ENCODE results near the gene MACROD2.

Gene MACROD2

DNA sequence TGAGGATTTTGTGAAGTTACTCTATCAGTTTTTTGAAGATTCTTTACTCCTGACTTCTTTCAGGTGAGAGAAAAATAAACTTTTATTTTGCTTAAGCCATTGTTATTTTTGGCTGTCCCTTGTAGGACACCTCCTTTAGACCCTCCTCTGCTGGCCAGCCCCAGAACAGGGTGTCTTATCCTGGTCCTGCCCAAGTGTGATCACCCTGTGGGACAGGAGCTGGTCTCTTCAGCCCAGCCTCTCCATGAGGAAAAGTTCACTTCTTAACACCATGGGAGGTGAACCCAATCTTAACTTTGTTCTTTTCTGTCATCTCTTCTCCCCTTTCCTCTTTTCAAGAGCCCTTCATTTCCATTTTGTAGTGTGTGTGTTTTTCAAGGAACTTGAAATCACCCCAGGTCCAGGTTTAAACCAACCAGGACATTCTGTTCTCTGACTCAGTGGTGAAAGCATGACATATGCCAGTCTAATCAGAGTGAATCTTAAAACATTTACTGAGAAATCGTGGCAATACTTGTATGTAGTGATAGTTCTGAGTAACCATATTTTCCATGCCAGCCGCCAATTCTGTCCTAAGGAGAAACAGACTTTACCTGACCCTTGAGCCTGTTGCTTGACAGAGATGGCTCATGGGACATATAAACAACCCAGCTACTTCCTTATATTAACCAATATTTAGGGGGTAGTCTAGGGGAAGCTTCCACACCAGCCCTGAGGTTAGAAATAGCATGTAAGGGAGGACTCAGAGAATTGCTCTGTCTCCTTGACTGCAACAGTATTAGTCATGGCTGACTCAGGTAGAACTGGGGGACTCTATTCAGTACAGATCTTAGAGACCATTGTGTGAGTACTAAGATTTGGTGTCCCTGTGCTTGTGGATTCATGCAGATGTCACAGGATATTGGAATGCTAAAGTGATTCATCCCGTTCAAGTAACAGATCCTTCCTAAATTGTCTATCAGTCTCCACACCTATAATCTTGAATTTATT lies 293.3 kb downstream of the MACROD2 start:
- FAIRE-seq (no peak), DNase-seq (ENCODE audit: insufficient read length, low spot score) (no peak)

DNA sequence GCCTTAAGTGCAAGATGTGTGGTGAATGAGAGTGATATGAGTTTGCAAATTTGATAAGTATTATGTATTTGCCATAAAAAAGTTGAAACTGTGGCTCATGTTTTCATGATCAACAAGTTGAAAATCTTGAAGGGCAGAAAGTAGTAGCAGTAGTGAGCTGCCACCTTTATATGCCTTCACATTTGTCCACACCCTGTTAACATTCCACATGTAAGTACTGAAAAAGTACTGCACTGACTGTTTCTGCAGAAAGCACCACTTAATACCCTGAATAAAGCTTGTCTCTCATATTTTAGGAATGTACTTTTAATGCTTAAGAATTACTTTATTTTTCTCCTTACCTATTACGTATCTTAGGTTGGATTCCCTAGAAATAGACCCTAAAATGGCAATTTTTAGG lies 296.2 kb downstream of the MACROD2 start:
- DNase-seq (ENCODE audit: insufficient read length, low spot score): no peak
- FAIRE-seq: no peak
- TF ChIP-seq, protein P1, sequence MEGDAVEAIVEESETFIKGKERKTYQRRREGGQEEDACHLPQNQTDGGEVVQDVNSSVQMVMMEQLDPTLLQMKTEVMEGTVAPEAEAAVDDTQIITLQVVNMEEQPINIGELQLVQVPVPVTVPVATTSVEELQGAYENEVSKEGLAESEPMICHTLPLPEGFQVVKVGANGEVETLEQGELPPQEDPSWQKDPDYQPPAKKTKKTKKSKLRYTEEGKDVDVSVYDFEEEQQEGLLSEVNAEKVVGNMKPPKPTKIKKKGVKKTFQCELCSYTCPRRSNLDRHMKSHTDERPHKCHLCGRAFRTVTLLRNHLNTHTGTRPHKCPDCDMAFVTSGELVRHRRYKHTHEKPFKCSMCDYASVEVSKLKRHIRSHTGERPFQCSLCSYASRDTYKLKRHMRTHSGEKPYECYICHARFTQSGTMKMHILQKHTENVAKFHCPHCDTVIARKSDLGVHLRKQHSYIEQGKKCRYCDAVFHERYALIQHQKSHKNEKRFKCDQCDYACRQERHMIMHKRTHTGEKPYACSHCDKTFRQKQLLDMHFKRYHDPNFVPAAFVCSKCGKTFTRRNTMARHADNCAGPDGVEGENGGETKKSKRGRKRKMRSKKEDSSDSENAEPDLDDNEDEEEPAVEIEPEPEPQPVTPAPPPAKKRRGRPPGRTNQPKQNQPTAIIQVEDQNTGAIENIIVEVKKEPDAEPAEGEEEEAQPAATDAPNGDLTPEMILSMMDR (IDR thresholded peaks at IDR 0.05; ENCODE audit: insufficient read depth, missing control alignments): no peak

More for the DNA sequence above, 293.3 kb downstream of the MACROD2 start:
- TF ChIP-seq, protein P1 (IDR thresholded peaks at IDR 0.05; ENCODE audit: insufficient read depth, missing control alignments): no peak

DNA sequence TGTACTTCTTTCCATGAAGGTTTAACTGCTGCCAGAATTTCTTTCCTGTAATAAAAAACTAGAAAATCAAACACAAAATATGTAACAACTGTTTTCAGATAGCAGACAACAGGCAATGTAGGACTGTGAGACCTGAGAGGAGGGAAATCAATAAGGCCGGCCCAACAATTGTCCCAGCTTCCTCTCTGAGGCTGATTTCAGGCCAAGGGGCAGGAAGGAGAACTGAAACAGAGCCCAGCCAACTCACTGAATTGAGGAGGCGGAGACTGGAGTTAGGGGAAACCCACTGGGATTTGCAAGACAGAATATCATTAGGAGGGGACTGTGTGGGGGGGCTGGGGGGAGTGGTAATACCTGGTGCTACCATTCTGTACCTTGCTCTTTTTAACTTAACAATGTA lies 299.9 kb downstream of the MACROD2 start:
- TF ChIP-seq, protein P1 (IDR thresholded peaks at IDR 0.05; ENCODE audit: insufficient read depth, missing control alignments): no peak
- no peak for FAIRE-seq
- no peak for DNase-seq (ENCODE audit: insufficient read length, low spot score)

DNA sequence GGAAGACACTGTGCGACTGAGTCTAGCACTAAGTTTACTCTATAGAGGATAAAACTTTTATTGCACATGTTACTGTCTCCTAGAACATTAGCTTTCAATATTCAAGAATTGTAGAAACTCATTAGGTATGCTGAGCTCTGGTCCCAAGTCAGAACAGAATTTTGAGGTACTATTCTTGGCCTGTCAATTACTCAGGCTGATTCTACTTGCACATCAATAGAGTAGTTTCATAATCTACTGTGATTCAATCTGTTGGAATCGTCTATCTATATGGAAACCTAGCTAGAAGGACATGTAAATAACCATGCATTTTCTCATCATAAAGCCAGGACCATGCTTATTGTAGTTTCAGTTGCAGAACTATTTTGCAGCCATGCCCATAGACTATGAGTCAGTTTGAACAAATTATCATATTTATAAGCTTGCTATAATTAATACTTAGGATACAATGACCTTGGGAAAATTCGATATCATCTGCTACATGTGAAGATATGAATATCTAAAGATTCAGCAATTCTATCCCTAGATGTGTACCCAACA lies 300.5 kb downstream of the MACROD2 start:
- DNase-seq (ENCODE audit: insufficient read length, low spot score) (no peak), FAIRE-seq (no peak)

DNA sequence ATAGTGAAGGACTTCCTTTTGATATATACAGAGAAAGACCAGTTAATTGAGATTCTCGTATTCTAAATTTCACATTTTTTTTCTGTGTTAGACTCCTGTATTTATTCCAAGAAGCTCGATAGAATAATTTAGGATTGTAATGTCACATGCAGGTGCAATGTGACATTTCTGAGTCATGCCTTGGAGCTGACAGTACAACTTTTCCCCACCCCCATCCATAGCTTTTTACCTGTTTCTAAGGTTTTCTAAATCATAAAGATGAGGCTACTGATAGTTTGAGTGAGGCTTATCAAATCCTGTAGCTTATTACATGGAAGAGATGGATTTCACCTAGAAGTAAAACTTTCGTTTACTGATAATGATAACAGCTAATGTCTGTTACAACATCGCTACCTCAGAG lies 304.5 kb downstream of the MACROD2 start:
- FAIRE-seq (no peak), DNase-seq (ENCODE audit: insufficient read length, low spot score) (no peak)
- TF ChIP-seq, protein P1 (IDR thresholded peaks at IDR 0.05; ENCODE audit: insufficient read depth, missing control alignments): no peak

More for the DNA sequence above, 300.5 kb downstream of the MACROD2 start:
- TF ChIP-seq, protein P1 (IDR thresholded peaks at IDR 0.05; ENCODE audit: insufficient read depth, missing control alignments): no peak

DNA sequence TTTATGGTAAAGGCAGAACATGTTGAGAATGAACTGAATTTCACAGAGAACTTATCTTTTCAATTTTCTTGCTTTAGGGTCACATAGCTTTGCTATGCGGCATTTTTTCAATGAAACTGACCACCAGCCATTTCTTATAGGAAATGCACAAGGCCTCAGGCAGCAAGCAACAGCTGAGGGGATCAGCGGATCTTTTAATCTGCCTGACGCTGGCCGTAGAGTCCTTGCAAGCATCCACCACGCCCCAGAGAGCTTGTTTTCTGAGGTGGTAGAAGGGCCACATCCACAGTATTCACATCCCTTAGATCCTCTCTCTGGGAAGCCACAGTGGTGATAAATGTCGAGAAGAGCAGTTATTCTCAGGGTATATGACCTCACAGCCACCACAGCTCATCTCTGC lies 307.8 kb downstream of the MACROD2 start:
- TF ChIP-seq, protein P1 (IDR thresholded peaks at IDR 0.05; ENCODE audit: insufficient read depth, missing control alignments): no peak
- no peak for FAIRE-seq
- DNase-seq (ENCODE audit: insufficient read length, low spot score): no peak

DNA sequence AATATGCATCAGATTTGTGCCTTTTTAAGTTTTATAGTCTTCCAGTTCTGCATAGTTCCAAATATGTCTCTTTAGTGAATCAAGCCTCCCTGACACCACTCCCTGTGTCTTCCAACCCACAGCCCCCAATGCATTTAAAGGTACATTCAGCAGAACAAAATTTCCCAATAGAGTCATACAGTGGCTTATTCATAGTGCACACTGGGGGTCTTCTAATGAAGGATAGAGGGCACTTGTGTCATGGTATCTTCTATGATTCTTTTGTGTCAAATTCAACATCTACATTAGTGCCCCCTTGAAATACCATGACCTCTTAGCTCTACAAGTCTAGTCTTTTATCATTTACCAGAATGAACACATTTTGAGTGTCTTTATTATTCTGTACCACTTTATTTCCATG lies 308.3 kb downstream of the MACROD2 start:
- DNase-seq (ENCODE audit: insufficient read length, low spot score) (no peak), FAIRE-seq (no peak)
- TF ChIP-seq, protein P1 (IDR thresholded peaks at IDR 0.05; ENCODE audit: insufficient read depth, missing control alignments): no peak

Data from D721Med (cell line).